ENCODE measurements around the gene MISP.
"Not testable (repeated sequence)": the region's sequence is repeated elsewhere in the genome, so short reads cannot be mapped to it uniquely, and the experiment has no call there.

MISP gene

DNA sequence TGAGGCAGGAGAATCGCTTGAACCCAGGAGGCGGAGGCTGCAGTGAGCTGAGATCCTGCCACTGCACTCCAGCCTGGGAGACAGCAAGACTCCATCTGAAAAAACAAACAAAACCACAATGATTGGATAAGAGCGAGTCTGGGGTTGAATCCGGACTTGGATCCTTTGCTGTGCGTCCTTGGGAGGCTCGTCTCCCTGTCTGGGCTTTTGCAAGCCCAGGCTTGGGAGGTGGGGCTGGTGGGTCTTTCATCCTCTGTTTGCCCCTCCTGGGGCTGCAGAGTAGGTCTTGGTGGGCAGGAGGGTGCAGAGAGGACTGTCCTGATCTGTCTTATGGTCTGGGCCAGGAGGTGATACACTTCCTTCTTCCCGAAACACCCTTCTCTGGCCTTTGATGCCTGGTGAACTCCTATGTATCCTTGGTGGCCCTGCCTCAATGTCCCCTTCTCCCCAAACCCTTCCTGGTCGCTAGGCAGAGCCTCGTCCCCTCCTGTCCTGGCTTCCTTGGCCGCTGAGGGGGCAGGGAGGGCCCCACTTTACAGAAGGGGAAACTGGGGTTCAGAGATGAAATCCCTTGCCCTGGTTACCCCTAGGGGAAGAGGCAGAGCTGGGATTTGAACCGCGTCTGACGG is 25.3 kb upstream of the MISP start:
- no peak for DNase-seq (ENCODE audit: low read depth in 3 of 3)

DNA sequence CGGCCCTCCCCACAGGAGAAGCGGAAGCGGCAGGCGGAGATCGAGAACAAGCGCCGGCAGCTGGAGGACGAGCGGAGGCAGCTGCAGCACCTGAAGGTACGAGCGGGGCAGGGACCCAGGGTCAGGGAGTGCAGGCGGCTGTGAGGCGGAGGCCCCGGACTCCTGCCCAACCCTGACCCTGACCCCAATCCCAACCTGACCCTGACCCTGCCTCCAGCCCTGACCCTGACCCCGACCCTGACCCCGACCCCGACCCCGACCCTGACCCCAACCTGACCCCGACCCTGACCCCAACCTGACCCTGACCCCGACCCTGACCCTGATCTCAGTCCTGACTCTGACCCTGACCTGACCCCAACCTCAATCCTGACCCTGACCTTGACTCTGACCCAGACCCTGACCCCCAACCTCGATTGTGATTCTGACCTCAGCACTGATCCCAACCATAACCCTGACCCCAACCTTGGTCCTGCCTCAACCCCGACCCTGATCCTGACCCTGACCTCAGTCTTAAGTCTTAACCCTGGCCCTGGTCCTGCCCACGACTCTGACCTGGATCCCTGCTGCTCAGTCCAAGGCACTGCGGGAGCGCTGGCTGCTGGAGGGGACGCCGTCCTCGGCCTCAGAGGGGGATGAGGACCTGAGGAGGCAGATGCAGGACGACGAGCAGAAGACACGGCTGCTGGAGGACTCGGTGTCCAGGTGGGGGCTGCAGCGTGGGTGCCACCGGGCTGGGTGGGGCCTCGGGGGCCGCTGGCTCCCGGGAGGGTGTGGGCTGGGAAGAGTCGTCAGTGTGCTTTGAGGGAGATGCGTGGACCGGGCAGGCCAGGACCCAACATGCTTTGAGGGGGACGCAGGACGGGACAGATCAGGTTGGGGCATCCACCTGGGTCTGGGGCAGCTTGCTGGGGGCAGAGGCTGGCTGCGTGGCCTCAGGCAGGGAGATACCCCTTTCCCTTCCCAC is 23.6 kb upstream of the MISP start:
- no peak for DNase-seq (ENCODE audit: low read depth in 3 of 3)

DNA sequence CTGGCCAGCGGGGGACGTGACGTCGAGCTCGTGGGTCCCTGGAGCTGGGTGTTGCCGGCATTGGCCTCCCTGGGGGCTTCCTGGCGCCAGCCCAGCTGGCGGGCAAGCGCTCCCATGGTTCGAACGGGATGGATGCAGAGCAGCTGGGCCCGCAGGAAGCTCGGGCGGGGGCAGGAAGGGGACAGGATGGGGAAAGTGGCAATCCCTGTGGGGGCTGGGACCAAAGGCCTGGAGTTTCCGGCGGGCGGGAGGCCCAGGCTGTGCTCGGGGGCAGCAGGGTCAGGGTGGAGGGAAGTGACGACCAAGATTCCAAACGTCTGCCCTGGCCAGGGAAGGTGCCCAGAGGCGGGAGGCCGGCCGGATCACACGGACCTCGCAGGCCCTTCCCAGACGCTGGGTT is 22.9 kb upstream of the MISP start:
- no peak for DNase-seq (ENCODE audit: low read depth in 3 of 3)

DNA sequence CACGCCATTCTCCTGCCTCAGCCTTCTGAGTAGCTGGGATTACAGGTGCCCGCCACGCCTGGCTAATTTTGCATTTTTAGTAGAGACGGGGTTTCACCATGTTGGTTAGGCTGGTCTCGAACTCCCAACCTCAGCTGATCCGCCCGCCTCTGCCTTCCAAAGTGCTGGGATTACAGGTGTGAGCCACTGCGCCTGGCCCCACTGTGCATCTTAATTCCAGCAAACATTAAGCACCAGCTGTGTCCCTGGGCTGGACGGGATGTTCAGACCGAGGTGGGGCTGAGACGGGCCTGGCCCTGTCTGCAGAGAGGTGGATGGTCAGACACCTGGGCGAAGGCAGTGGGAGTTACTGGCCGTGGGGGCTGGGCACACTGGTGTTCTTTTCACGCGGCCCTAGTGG is 21.3 kb upstream of the MISP start:
- not testable (repeated sequence) for DNase-seq (ENCODE audit: low read depth in 3 of 3)

DNA sequence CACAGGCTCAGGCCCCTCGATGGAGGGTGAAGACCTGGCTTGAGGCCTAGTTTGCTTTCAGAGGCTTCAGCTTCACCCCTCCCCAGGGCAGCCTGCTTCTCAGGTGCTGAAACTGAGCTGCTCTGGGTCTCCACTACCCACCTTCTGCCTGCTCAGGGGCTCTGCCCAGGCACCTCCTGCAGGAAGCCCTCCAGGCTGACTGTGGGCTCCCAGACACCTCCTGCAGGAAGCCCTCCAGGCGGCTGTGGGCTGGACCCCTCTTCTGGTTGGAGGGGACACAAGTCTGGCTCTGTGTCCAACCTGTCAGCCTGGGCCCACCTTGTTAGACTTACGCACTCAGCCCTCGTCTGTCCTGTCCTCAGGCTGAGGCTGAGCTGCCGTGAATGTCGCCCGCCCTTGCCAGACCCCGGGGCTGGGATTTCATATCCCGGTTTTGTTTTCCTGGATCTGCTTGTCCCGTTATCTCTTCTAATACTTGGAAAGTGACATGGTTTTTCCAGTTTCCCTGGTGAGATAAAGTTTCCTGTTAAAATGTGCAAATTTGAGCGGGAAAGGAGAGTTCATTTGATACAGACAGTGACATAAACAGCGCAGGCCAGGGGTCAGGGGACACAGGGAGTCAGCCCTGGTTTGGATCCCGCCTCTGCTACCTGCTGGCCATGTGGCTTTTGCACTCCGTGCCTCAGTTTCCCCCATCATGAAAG is 20.8 kb upstream of the MISP start:
- no peak for DNase-seq (ENCODE audit: low read depth in 3 of 3)

DNA sequence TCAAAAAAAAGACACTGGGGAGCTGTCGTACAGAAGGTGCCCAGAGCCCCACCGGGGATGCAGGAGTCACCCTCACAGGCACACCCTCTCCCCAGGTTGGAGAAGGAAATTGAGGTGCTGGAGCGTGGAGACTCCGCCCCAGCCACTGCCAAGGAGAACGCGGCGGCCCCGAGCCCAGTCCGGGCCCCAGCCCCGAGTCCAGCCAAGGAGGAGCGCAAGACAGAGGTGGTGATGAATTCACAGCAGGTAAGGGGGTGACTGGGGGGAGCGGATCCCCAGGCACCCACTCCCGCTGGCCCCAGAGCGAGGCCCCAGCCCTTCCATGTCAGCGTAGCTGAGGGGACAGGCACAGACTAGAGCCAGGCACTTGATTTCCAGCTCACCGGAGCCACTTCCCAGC is 19.9 kb upstream of the MISP start:
- DNase-seq (ENCODE audit: low read depth in 3 of 3) = no peak

DNA sequence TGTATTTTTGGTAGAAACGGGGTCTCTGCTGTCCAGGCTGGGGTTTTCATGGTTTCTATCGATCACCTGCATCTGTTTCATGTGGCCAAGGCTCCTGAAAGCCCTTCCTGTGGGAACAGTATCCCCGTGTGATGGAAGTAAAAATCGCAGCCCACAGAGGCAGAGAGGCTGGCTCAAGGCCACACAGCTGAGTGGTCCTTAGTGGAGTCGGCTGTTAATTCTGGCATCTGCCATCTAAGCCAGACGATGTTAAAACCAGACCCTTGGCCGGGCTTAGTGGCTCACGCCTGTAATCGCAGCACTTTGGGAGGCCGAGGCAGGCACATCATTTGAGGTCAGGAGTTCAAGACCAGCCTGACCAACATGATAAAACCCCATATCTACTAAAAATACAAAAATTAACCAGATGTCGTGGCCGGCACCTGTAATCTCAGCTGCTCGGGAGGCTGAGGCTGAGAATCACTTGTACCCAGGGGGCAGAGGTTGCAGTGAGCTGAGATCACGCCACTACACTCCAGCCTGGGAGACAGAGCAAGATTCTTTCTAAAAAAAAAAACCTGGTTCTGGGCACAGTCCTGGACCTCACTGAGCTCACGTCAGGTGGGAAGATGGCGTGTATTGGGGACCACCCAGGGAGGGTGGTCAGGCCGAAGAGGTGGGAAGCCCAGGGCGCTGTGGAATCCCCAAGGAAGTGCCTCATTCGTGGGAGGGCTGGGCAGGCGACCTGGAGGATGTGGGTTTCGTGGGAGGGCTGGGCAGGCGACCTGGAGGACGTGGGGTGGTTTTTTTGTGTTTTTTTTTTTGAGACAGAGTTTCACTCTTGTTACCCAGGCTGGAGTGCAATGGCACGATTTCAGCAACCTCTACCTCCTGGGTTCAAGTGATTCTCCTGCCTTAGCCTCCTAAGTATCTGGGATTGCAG is 18.5 kb upstream of the MISP start:
- no peak for DNase-seq (ENCODE audit: low read depth in 3 of 3)

DNA sequence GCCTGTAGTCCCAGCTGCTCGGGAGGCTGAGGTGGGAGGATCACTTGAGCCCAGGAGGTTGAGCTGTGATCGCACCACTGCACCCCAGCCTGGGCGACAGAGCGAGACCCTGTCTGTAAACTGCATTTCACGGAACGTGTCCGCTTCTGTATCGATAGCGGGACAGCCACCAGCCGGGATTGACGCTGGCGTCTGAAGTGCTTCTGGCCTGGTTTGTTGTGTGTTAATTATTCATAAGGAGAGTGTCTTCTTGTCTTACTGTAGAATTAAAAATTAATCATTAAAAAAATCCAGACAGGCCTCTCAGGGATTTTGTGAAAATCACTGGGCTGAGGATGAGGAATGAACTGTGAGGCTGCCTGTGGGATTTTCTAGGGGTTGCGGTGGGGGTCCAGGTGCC is 16.2 kb upstream of the MISP start:
- DNase-seq (ENCODE audit: low read depth in 3 of 3) = no peak

DNA sequence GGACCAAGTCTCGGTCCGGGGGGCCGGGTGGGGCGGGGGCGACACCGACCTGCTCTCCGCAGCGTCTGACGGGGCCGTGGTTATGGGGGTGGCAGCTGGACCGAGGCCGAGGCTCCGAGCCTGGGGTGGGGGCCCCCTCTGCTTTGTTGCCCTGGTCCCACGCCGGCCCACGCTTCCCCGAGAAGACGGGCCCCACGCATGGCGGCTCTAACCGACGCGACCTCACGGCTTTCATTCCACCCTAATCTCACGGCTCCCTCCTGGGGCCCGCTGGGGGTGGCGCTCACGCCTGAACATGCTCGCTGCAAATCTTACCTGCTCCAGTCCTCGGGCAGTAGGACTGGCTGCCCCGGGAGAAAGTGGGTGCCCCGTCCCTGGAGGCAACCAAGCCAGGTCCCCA is 14.8 kb upstream of the MISP start:
- no peak for DNase-seq (ENCODE audit: low read depth in 3 of 3)

DNA sequence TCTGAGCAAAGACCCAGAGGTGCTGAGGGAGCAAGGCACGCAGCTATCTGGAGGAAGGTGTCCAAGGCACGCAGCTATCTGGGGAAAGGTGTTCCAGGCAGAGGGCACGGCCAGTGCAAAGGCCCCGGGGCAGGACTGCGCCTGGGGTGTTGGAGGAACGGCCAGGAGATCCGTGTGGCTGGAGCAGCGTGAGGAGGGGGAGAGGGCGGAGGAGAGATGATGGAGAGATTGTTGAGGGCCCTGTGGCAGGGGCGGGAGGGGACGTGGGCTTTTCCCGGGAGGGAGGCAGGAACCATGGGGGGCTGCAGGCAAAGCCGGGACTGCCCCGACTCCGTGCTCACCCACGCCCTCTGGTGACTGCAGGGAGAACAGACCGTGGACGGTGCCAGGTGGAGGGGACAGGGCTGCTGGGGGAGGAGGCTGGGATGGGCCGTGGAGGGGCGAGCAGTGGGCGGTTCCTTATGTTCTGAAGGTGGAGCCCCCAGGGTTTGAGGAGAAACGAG is 13.3 kb upstream of the MISP start:
- DNase-seq (ENCODE audit: low read depth in 3 of 3) = peak; percentile 25 to 52 (median 42)

DNA sequence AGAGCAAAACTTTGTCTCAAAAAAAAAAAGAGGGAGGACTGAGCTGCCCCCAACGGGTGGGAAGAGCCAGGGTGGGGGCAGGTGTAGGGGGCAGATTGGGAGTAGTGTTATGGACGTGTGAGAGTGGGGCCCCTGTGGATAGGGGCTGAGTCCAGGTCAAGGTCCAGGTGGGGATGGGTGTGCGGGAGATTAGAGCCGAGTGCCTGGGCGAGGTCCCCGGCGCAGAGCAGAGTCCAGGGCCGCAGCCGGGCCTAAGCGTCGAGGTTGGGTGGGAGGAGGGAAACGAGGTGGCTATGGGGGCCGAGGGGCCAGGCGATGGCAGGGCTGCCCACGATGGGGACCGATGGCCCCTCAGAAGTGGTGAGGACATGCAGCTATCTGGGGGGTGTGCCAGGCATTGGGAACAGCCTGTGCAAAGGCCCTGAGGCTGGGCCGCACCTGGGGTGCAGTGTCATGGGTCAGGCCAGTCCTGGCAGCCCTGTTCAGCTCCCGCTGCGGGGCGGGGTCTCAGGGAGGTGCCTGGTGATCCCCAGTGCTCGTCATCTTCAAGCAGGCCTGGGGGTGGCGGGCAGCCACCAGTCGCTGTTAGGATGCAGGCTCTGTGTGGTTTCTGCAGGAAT is 12.3 kb upstream of the MISP start:
- no peak for DNase-seq (ENCODE audit: low read depth in 3 of 3)

DNA sequence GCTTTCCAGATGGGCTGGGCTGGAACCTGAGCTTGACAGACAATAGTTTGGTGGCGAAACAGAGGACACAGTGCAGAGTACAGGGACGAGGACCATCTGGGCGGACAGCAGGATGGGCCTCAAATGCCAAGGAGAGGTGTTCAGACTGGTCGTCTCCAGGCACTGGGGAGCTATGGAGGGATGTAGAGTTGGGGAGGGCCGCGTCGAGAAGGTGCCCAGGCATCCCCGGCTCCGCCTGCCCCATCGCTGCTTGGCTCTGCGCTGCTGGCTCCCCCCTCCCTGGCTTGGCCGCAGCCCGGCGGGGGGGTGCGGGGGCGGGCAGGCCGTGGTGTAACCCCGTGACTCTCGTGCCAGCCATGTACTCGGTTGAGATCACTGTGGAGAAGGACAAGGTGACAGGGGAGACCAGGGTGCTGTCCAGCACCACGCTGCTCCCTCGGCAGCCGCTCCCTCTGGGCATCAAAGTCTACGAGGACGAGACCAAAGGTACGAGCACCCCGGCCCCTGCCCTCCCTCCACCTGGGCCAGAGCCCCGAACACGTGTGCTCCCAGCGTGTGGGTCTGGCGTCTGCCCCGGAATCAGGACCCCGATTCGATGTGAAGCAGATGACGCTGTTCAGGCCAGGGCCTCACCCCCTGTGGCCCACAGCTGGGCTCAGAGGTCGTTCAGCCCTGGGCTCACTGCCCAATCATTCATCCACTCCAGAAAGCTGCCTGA is 10.8 kb upstream of the MISP start:
- DNase-seq (ENCODE audit: low read depth in 3 of 3) = no peak

DNA sequence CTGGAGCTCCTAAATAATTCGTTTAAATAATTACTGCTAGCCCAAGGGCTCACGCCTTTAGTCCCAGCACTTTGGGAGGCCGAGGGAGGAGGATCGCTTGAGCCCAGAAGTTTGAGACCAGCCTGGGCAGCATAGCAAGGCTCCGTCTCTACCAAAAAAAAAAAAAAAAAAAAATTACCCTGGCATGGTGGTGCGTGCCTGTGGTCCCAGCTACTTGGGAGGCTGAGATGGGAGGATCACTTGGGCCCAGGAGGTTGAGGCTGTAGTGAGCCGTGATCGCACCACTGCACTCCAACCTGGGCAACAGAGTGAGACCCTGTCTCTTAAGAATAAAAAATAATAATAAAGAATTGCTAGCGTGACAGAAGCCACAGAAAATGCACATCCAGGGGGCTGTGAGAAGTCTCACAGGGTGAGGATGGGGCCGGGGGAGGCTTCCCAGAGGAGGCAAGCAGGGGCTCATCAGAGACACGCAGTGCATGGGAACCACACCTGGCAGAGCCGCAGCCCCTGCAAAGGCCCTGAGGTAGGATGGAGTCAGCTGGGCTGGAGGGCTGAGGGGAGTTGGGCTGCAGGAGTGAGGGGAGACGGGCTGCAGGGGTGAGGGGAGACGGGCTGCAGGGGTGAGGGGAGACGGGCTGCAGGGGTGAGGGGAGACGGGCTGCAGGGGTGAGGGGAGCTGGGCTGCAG is 10.0 kb upstream of the MISP start:
- DNase-seq (ENCODE audit: low read depth in 3 of 3) = not testable (repeated sequence)

DNA sequence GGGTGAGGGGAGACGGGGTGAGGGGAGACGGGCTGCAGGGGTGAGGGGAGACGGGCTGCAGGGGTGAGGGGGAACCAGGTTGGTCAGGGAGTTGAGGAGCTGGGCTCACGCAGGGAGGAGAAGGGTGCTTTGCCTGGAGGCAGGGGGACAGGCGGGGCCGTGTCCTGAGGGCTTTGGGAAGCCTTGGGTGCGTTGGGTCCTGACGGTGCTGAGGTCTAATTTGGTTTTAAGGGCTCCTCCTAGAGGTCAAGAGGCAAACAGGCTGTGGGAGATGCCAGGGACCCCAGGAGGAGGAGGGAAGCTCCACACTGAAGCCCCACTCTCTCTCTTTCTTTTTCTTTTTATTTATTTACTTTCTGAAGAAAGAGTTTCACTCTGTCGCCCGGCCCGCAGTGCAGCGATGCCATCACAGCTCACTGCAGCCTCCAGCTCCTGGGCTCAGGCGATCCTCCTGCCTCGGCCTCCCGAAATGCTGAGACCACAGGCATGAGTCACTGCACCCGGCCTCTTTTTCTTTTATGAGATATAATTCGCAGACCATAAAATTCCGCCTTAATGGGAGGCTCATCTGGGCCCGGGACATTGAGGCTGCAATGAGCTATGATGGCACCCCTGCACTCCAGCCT is 9.3 kb upstream of the MISP start:
- no peak for DNase-seq (ENCODE audit: low read depth in 3 of 3)

DNA sequence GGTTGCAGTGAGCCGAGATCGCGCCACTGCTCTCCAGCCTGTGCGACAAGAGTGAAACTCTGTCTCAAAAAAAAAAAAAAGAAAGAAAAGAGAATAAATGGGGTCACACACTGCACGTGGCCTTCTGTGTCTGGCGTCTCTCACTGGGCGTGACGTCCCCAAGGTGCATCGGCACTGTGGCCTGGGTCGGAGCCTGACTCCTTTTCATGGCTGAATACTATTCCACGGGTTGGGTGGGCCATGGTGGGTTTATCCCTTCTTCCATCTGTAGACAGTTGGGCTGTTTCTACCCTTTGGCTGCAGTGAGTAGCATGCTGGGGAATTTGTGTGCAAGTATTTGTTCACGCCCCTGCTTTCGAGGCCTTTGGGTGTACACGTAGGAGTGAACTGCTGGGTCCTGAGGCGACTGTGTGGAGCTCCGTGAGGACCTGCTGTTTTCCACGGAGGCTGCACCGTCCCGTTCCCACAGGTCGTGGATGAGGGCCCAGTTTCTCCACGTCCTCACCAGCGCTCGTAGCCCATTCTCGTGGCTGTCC is 8.3 kb upstream of the MISP start:
- DNase-seq (ENCODE audit: low read depth in 3 of 3) = no peak

DNA sequence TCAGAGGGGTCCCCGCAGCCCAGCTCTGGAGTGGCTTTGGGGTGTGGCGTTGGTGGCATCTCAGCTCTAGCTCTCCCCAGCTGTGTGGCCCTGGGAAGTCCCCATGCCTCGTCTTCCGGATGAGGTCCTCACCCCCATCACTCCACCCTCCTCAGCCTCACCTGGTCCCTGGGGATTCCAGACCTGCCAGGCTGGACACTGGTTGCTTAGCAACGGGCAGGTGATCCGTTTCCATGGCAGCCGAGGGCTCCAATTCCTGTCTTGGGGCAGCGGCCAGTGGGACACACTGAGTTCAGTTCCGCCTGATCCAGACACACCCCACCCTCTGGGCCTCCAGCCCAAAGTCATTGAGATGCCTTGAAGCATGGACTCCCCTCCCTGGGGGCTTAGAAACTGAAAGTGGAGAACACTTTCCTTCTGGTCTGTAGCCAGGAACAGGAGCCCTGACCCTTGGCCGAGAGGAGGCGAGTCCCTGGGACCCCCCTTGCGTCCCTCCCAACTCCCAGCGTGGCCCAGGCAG is 7.7 kb upstream of the MISP start:
- DNase-seq (ENCODE audit: low read depth in 3 of 3) = no peak

DNA sequence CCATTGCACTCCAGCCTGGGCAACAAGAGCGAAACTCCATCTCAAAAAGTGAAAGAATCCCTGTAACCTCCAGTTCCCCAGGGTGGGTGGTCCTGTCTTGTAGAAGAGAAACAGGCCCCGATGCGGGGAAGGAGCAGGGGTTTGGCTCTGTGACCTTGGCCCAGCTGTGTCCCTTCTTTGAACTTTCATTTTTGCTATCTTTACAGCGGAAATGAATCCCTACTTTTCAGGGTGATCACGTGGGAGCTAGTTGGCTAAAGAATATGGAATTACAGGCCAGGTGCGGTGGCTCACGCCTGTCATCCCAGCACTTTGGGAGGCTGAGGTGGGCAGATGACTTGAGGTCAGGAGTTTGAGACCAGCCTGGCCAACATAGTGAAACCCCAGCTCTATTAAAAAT is 5.8 kb upstream of the MISP start:
- DNase-seq (ENCODE audit: low read depth in 3 of 3) = not testable (repeated sequence)

DNA sequence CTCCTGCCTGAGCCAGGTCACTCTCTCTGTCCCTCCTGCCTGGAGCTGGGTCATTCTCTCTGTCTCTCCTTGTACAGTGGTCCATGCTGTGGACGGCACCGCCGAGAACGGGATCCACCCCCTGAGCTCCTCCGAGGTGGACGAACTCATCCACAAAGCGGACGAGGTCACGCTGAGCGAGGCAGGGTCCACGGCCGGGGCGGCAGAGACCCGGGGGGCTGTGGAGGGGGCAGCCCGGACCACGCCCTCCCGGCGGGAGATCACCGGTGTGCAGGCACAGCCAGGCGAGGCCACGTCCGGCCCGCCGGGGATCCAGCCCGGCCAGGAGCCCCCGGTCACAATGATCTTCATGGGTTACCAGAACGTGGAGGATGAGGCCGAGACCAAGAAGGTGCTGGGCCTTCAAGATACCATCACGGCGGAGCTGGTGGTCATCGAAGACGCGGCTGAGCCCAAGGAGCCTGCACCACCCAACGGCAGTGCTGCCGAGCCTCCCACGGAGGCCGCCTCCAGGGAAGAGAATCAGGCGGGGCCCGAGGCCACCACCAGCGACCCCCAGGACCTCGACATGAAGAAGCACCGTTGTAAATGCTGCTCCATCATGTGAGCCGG is 4.6 kb upstream of the MISP start:
- DNase-seq (ENCODE audit: low read depth in 3 of 3) = no peak

All from stimulated activated CD4-positive, alpha-beta T cell treated with anti-CD3 and anti-CD28 coated beads, TNF-alpha, amount 100 ng/mL, for 24 hours (primary cell).